Astrocyte of the hippocampus (primary cell): ENCODE results near the gene MAST1.
"Not testable (repeated sequence)": the region's sequence is repeated elsewhere in the genome, so short reads cannot be mapped to it uniquely, and the experiment has no call there.

Experiments
- DNase-seq: peaks from one replicate; pipeline ENCODE4 v3.0.0; 2011; ENCODE audit warnings: low read depth, low spot score

Gene MAST1

GRCh38 chr19:12800923-12801465 lies 37.3 kb upstream of the MAST1 start:
- DNase-seq, result peak; percentile 23

- peak; percentile 89 for DNase-seq
Observed at GRCh38 chr19:12801466-12802266, 36.6 kb upstream of the MAST1 start, which contains the start of the genes PRDX2 and THSD8. TSS of gene PRDX2 (minus strand) at chr19:12801800. CDS start at chr19:12801261, 539 bp downstream. TSS of gene THSD8 (plus strand) at chr19:12802069. CDS start at chr19:12802072, 3 bp downstream.

- DNase-seq, result no peak
Observed at GRCh38 chr19:12802267-12803106, 35.8 kb upstream of the MAST1 start.

- DNase-seq, result no peak
Observed at GRCh38 chr19:12804051-12804450, 34.3 kb upstream of the MAST1 start.

GRCh38 chr19:12806242-12807081 lies 31.9 kb upstream of the MAST1 start, which contains the start of gene RNASEH2A:
TSS of gene RNASEH2A (plus strand) at chr19:12806584. CDS start at chr19:12806674, 90 bp downstream.
- peak; percentile 97 for DNase-seq

GRCh38 chr19:12815088-12815487 lies 23.2 kb upstream of the MAST1 start:
- DNase-seq, result no peak

- not testable (repeated sequence) for DNase-seq
Observed at GRCh38 chr19:12817188-12817587, 21.1 kb upstream of the MAST1 start.

- not testable (repeated sequence) for DNase-seq
Observed at GRCh38 chr19:12817810-12818209, 20.5 kb upstream of the MAST1 start.

- no peak for DNase-seq
Observed at GRCh38 chr19:12821761-12822160, 16.6 kb upstream of the MAST1 start.

GRCh38 chr19:12825254-12826131 lies 12.8 kb upstream of the MAST1 start:
- peak; percentile 46 for DNase-seq

- no peak for DNase-seq
Observed at GRCh38 chr19:12828494-12828893, 9.8 kb upstream of the MAST1 start.

GRCh38 chr19:12833418-12833737 lies 4.9 kb upstream of the MAST1 start:
- no peak for DNase-seq

- peak; percentile 55 for DNase-seq
Observed at GRCh38 chr19:12833738-12834565, 4.4 kb upstream of the MAST1 start.

- DNase-seq, result no peak
Observed at GRCh38 chr19:12834566-12834943, 3.8 kb upstream of the MAST1 start, which contains the start of gene RTBDN. TSS of gene RTBDN (minus strand) at chr19:12834579. CDS start at chr19:12829979, 4,600 bp downstream.

GRCh38 chr19:12834976-12835757 lies 3.1 kb upstream of the MAST1 start:
- peak; percentile 45 for DNase-seq

- DNase-seq, result no peak
Observed at GRCh38 chr19:12836529-12836863, 1.8 kb upstream of the MAST1 start.

GRCh38 chr19:12837225-12837624 lies 1.1 kb upstream of the MAST1 start:
- no peak for DNase-seq

GRCh38 chr19:12838886-12839756 lies 806 bp downstream of the MAST1 start:
- no peak for DNase-seq
